ENCODE measurements around the gene PDE4B.

PDE4B gene

GRCh38 chr1:65942476-65942875 lies 149.8 kb downstream of the PDE4B start:
- no peak overlapping the region for H3K9ac ChIP-seq (ENCODE audit: low read length in 5 of 5)
- no peaks in the 10 kb centered on the region for H3K27me3 ChIP-seq (ENCODE audit: control insufficient read depth in 5 of 5, insufficient read depth in 4 of 5, low read length in 5 of 5)
- H3K9me3 ChIP-seq (ENCODE audit: control insufficient read depth in 5 of 5, low read length in 5 of 5) = peaks cover 0 to 4% (median 0%) of the 10 kb centered on the region in 5 donors
- H3K4me1 ChIP-seq (ENCODE audit: control insufficient read depth in 5 of 5, insufficient read depth in 5 of 5, low read length in 5 of 5) = peaks cover 0 to 5% (median 0%) of the 10 kb centered on the region in 5 donors
- H3K27ac ChIP-seq (ENCODE audit: low read depth, low read length) = no peak overlapping the region
- no peak overlapping the region for H3K4me3 ChIP-seq (ENCODE audit: low read depth in 1 of 5, low read length in 5 of 5)
- no peaks in the 10 kb centered on the region for H3K36me3 ChIP-seq (ENCODE audit: control insufficient read depth in 5 of 5, insufficient read depth in 5 of 5, low read length in 5 of 5)

DNA sequence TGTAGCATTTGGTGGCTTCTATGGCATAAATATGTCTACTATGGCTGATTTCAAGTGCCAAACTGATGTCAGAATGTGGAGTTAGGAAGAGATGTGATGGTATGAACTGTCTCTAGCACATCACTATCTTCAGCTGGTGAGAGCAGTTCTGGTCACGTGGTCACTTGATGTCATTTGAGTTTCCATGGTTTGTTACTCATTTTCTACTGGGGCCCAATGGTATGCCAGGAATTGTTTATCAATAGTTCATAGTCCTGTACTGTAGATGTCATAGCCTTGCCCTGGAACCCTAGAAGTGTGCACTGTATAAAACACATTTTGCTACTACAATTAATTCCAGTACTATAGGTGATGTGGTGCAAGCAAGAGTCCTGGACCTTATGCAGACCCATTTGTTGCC lies 153.7 kb downstream of the PDE4B start:
- Histone ChIP-seq H3K4me1 (ENCODE audit: control insufficient read depth in 5 of 5, insufficient read depth in 5 of 5, low read length in 5 of 5) (peaks cover 0 to 20% (median 15%) of the 10 kb centered on the region in 5 donors), H3K4me3 (ENCODE audit: low read depth in 1 of 5, low read length in 5 of 5) (no peak overlapping the region), H3K27ac (ENCODE audit: low read depth, low read length) (no peak overlapping the region), H3K36me3 (ENCODE audit: control insufficient read depth in 5 of 5, insufficient read depth in 5 of 5, low read length in 5 of 5) (no peaks in the 10 kb centered on the region), H3K9me3 (ENCODE audit: control insufficient read depth in 5 of 5, low read length in 5 of 5) (peaks cover 0 to 4% (median 0%) of the 10 kb centered on the region in 5 donors), H3K9ac (ENCODE audit: low read length in 5 of 5) (no peak overlapping the region), H3K27me3 (ENCODE audit: control insufficient read depth in 5 of 5, insufficient read depth in 4 of 5, low read length in 5 of 5) (no peaks in the 10 kb centered on the region)

- Histone ChIP-seq H3K4me1 (ENCODE audit: control insufficient read depth in 5 of 5, insufficient read depth in 5 of 5, low read length in 5 of 5) (peaks cover 0 to 20% (median 15%) of the 10 kb centered on the region in 5 donors), H3K36me3 (ENCODE audit: control insufficient read depth in 5 of 5, insufficient read depth in 5 of 5, low read length in 5 of 5) (no peaks in the 10 kb centered on the region), H3K4me3 (ENCODE audit: low read depth in 1 of 5, low read length in 5 of 5) (no peak overlapping the region), H3K27me3 (ENCODE audit: control insufficient read depth in 5 of 5, insufficient read depth in 4 of 5, low read length in 5 of 5) (no peaks in the 10 kb centered on the region), H3K27ac (ENCODE audit: low read depth, low read length) (no peak overlapping the region), H3K9me3 (ENCODE audit: control insufficient read depth in 5 of 5, low read length in 5 of 5) (peaks cover 0 to 4% (median 0%) of the 10 kb centered on the region in 5 donors), H3K9ac (ENCODE audit: low read length in 5 of 5) (no peak overlapping the region)
Observed at GRCh38 chr1:65946960-65947359, 154.3 kb downstream of the PDE4B start.

DNA sequence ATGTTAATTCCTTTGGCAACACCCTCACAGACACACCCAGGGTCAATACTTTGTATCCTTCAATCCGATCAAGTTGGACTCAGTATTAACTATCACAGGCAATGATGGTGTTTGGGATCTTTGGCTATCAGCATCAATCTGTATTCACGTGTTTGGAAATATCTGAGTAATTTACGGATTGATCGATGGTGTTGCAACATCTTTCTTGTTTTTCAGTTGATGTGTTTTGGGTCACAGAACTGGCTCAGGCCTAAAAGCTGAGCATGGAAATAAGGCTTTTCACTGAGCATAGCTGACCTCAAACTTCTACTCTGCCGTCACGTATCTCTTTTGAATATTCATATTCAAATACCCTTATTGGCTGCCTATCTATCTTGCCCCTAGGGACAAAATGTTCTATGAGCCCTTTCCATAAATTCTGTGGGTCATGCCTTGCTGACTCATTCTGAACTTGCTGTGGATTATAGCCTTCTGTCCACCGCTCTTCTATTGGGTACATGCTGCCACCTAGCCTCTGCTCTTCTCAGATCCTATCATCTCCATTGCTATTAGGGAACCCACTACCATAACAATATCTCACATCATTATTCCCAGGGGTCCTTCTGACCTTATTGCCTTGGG lies 156.0 kb downstream of the PDE4B start:
- H3K27ac ChIP-seq (ENCODE audit: low read depth, low read length) = peak overlapping the region; percentile 45

DNA sequence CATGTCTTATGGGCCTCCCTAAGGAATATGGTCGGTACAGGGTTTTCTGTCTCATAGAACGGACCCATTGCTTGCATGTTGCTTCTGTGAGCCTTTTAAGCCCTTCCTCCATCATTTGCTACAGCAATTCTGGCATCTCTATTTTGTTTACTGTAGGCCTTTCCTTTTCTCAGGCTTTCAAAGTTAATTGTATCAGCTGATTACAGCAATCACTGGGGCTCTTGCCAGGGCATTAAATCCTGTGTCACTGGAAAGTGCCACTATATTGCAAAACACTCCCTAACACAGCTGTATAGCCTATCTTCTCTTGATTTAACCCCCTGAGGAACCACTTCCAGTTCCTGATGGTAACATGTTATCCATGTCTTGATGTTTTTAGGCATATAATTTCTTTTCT lies 156.5 kb downstream of the PDE4B start:
- Histone ChIP-seq H3K36me3 (ENCODE audit: control insufficient read depth in 5 of 5, insufficient read depth in 5 of 5, low read length in 5 of 5) (no peaks in the 10 kb centered on the region), H3K4me3 (ENCODE audit: low read depth in 1 of 5, low read length in 5 of 5) (no peak overlapping the region), H3K27ac (ENCODE audit: low read depth, low read length) (peak overlapping the region; percentile 45), H3K27me3 (ENCODE audit: control insufficient read depth in 5 of 5, insufficient read depth in 4 of 5, low read length in 5 of 5) (no peaks in the 10 kb centered on the region), H3K4me1 (ENCODE audit: control insufficient read depth in 5 of 5, insufficient read depth in 5 of 5, low read length in 5 of 5) (peaks cover 0 to 20% (median 15%) of the 10 kb centered on the region in 5 donors), H3K9ac (ENCODE audit: low read length in 5 of 5) (no peak overlapping the region), H3K9me3 (ENCODE audit: control insufficient read depth in 5 of 5, low read length in 5 of 5) (no peaks in the 10 kb centered on the region)

More for the DNA sequence above, 156.0 kb downstream of the PDE4B start:
- H3K36me3 ChIP-seq (ENCODE audit: control insufficient read depth in 5 of 5, insufficient read depth in 5 of 5, low read length in 5 of 5) = no peaks in the 10 kb centered on the region
- H3K27me3 ChIP-seq (ENCODE audit: control insufficient read depth in 5 of 5, insufficient read depth in 4 of 5, low read length in 5 of 5) = no peaks in the 10 kb centered on the region
- H3K9ac ChIP-seq (ENCODE audit: low read length in 5 of 5) = no peak overlapping the region
- no peaks in the 10 kb centered on the region for H3K9me3 ChIP-seq (ENCODE audit: control insufficient read depth in 5 of 5, low read length in 5 of 5)
- no peak overlapping the region for H3K4me3 ChIP-seq (ENCODE audit: low read depth in 1 of 5, low read length in 5 of 5)
- peaks cover 0 to 20% (median 15%) of the 10 kb centered on the region in 5 donors for H3K4me1 ChIP-seq (ENCODE audit: control insufficient read depth in 5 of 5, insufficient read depth in 5 of 5, low read length in 5 of 5)

DNA sequence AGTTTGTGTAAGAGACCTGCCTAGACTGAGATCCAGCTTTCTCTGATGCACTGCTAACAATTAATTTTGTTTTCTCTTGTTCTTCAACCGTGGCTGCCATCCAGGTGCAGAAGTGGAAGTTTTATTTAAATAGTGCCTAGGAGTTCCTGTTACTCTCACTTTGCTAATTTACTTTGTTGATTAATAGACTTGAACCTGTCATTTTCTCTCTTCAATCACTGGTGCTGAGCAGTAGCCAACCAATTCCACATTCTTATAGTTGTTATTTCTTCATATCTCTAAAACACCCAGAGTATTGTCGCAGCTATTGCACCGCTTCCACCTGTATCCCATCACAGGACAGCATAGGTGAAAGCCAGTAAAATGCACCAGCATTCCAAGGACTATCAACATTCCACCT lies 157.2 kb downstream of the PDE4B start:
- Histone ChIP-seq H3K27me3 (ENCODE audit: control insufficient read depth in 5 of 5, insufficient read depth in 4 of 5, low read length in 5 of 5) (no peaks in the 10 kb centered on the region), H3K9ac (ENCODE audit: low read length in 5 of 5) (no peak overlapping the region), H3K4me3 (ENCODE audit: low read depth in 1 of 5, low read length in 5 of 5) (no peak overlapping the region), H3K36me3 (ENCODE audit: control insufficient read depth in 5 of 5, insufficient read depth in 5 of 5, low read length in 5 of 5) (no peaks in the 10 kb centered on the region), H3K9me3 (ENCODE audit: control insufficient read depth in 5 of 5, low read length in 5 of 5) (no peaks in the 10 kb centered on the region), H3K4me1 (ENCODE audit: control insufficient read depth in 5 of 5, insufficient read depth in 5 of 5, low read length in 5 of 5) (peaks cover 0 to 20% (median 15%) of the 10 kb centered on the region in 5 donors), H3K27ac (ENCODE audit: low read depth, low read length) (peak overlapping the region; percentile 45)

DNA sequence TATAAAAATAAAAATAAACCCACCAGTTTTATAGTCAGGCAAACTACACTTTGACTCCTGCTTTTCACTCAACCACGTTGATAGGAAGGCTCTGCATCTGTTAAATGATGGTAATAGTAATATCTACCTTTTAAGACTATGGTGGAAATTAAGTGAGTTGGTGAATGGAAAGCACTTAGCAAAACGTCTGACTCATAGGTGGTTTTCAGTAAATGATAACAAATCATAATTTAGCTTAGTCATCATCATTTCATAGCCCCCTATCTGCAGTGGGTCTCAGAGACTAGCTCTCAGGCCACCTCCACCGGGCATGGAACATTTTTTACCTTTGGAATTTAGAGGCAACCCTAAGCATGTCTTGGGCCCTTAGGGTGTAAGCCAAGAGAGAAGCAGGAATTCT lies 160.0 kb downstream of the PDE4B start:
- H3K27ac ChIP-seq (ENCODE audit: low read depth, low read length) = no peak overlapping the region
- no peak overlapping the region for H3K9ac ChIP-seq (ENCODE audit: low read length in 5 of 5)
- H3K4me3 ChIP-seq (ENCODE audit: low read depth in 1 of 5, low read length in 5 of 5) = no peak overlapping the region
- H3K9me3 ChIP-seq (ENCODE audit: control insufficient read depth in 5 of 5, low read length in 5 of 5) = no peaks in the 10 kb centered on the region
- no peaks in the 10 kb centered on the region for H3K36me3 ChIP-seq (ENCODE audit: control insufficient read depth in 5 of 5, insufficient read depth in 5 of 5, low read length in 5 of 5)
- no peaks in the 10 kb centered on the region for H3K27me3 ChIP-seq (ENCODE audit: control insufficient read depth in 5 of 5, insufficient read depth in 4 of 5, low read length in 5 of 5)
- peaks cover 0 to 20% (median 15%) of the 10 kb centered on the region in 5 donors for H3K4me1 ChIP-seq (ENCODE audit: control insufficient read depth in 5 of 5, insufficient read depth in 5 of 5, low read length in 5 of 5)

DNA sequence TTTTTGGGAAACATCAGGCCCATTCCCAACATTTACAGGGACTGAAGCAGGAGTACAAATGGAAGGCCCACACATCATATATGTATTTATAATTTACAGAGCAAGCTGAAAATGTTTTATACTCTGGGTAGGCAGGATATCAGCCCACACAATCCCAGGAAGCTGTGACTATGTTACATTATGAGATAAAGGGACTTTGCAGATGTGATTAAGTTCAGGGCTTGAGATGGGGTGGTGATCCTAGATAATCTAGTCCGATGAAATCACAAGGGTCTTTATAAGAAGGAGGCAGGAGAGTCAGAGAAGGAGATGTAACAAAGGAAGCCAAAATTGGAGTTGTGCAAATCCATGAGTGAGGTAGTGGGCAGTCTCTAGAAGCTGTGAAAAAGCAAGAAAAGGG lies 160.5 kb downstream of the PDE4B start:
- no peak overlapping the region for H3K9ac ChIP-seq (ENCODE audit: low read length in 5 of 5)

GRCh38 chr1:65955071-65955470 lies 162.4 kb downstream of the PDE4B start:
- Histone ChIP-seq H3K9ac (ENCODE audit: low read length in 5 of 5) (no peak overlapping the region), H3K4me1 (ENCODE audit: control insufficient read depth in 5 of 5, insufficient read depth in 5 of 5, low read length in 5 of 5) (peaks cover 0 to 6% (median 5%) of the 10 kb centered on the region in 5 donors), H3K27me3 (ENCODE audit: control insufficient read depth in 5 of 5, insufficient read depth in 4 of 5, low read length in 5 of 5) (no peaks in the 10 kb centered on the region), H3K27ac (ENCODE audit: low read depth, low read length) (no peak overlapping the region), H3K36me3 (ENCODE audit: control insufficient read depth in 5 of 5, insufficient read depth in 5 of 5, low read length in 5 of 5) (no peaks in the 10 kb centered on the region), H3K9me3 (ENCODE audit: control insufficient read depth in 5 of 5, low read length in 5 of 5) (no peaks in the 10 kb centered on the region), H3K4me3 (ENCODE audit: low read depth in 1 of 5, low read length in 5 of 5) (no peak overlapping the region)

More for the DNA sequence above, 160.5 kb downstream of the PDE4B start:
- Histone ChIP-seq H3K9me3 (ENCODE audit: control insufficient read depth in 5 of 5, low read length in 5 of 5) (no peaks in the 10 kb centered on the region), H3K27me3 (ENCODE audit: control insufficient read depth in 5 of 5, insufficient read depth in 4 of 5, low read length in 5 of 5) (no peaks in the 10 kb centered on the region), H3K36me3 (ENCODE audit: control insufficient read depth in 5 of 5, insufficient read depth in 5 of 5, low read length in 5 of 5) (no peaks in the 10 kb centered on the region), H3K4me1 (ENCODE audit: control insufficient read depth in 5 of 5, insufficient read depth in 5 of 5, low read length in 5 of 5) (peaks cover 0 to 20% (median 15%) of the 10 kb centered on the region in 5 donors), H3K27ac (ENCODE audit: low read depth, low read length) (no peak overlapping the region), H3K4me3 (ENCODE audit: low read depth in 1 of 5, low read length in 5 of 5) (no peak overlapping the region)

DNA sequence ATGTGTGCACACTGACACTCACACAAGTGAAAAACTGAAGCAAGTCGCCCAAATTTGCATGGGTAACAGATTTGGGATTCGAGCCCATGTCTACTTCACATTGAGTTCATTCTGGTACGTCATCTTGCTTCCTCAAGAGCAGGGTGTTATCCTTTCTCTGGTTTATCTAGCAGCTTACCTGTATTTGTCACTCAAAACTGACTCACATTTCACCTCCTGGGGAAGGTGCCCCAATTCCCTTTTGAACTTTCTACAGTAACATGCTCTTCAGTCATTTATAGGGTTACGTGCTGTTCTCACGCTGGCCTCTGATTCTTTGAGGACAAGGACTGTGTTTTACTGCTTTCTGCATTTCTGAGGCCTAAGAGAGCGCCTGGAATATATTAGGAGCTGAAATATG lies 162.8 kb downstream of the PDE4B start:
- no peaks in the 10 kb centered on the region for H3K9me3 ChIP-seq (ENCODE audit: control insufficient read depth in 5 of 5, low read length in 5 of 5)
- H3K27ac ChIP-seq (ENCODE audit: low read depth, low read length) = no peak overlapping the region
- no peak overlapping the region for H3K4me3 ChIP-seq (ENCODE audit: low read depth in 1 of 5, low read length in 5 of 5)
- H3K4me1 ChIP-seq (ENCODE audit: control insufficient read depth in 5 of 5, insufficient read depth in 5 of 5, low read length in 5 of 5) = peaks cover 0 to 2% (median under 1%) of the 10 kb centered on the region in 5 donors
- no peaks in the 10 kb centered on the region for H3K36me3 ChIP-seq (ENCODE audit: control insufficient read depth in 5 of 5, insufficient read depth in 5 of 5, low read length in 5 of 5)
- no peaks in the 10 kb centered on the region for H3K27me3 ChIP-seq (ENCODE audit: control insufficient read depth in 5 of 5, insufficient read depth in 4 of 5, low read length in 5 of 5)
- no peak overlapping the region for H3K9ac ChIP-seq (ENCODE audit: low read length in 5 of 5)
